GM12878 (cell line): Measurements from ENCODE around the gene NFILZ.

Experiments
- EP300 ChIP-seq, 2 experiments: fragments of 150-350 bp in 1 of 2; IDR thresholded peaks; 2 replicates each; pipeline ENCODE4 v1.6.1; 2011 to 2012; ENCODE audit warnings: low read depth in 2 of 2, low read length in 2 of 2, borderline replicate concordance in 1 of 2, improper control_type of control experiment in 1 of 2, inconsistent platforms in 1 of 2; ENCODE audit not compliant: control insufficient read depth in 1 of 2
- EZH2 ChIP-seq: IDR thresholded peaks from 2 replicates; pipeline ENCODE4 v1.6.1; 2012; ENCODE audit warnings: low read depth, mild to moderate bottlenecking, control low read depth, inconsistent platforms, low read length, borderline replicate concordance; ENCODE audit not compliant: control insufficient read depth
- HCFC1 ChIP-seq: fragments of 150-350 bp; IDR thresholded peaks from 2 replicates; pipeline ENCODE4 v1.6.1; 2014; ENCODE audit warnings: low read length
- MAX ChIP-seq: IDR thresholded peaks from 2 replicates; pipeline ENCODE4 v1.6.1; 2012; ENCODE audit warnings: low read depth, low read length, improper control_type of control experiment
- POLR2AphosphoS5 ChIP-seq: IDR thresholded peaks from 2 replicates; pipeline ENCODE4 v1.6.1; 2011; ENCODE audit warnings: mild to moderate bottlenecking, low read length, inconsistent platforms
- RCOR1 ChIP-seq: conservative IDR thresholded peaks from 2 replicates; pipeline ENCODE4 v1.6.1; 2012; ENCODE audit warnings: low read depth, low read length, improper control_type of control experiment
- TF ChIP-seq, protein P1 (sequence below), 3 experiments: IDR thresholded peaks in 2 of 3; conservative IDR thresholded peaks in 1 of 3; 2 replicates each; pipeline ENCODE4 v1.5.1; 2011; ENCODE audit warnings: low read depth in 3 of 3, low read length in 3 of 3, mild to moderate bottlenecking in 3 of 3, control low read depth in 2 of 3, moderate library complexity in 2 of 3, inconsistent platforms in 1 of 3, mixed read lengths in 1 of 3; ENCODE audit not compliant: control insufficient read depth in 2 of 3, insufficient read depth in 1 of 3; ENCODE audit errors: extremely low read depth in 1 of 3
- TF ChIP-seq, protein P2 (sequence below): fragments of 450-650 bp; IDR thresholded peaks from 2 replicates; pipeline ENCODE4 v1.6.1; 2017; ENCODE audit warnings: mild to moderate bottlenecking

GRCh38 chr19:8665468-8666213 lies 35.2 kb downstream of the NFILZ start:
- TF ChIP-seq POLR2AphosphoS5 (no peak), EP300 (IDR thresholded peaks at IDR 0.05; ENCODE audit: borderline replicate concordance in 1 of 2, control insufficient read depth in 1 of 2, low read depth in 2 of 2, low read length in 2 of 2) (no peak), EZH2 (no peak), MAX (no peak), RCOR1 (no peak), HCFC1 (no peak)
- TF ChIP-seq, protein P1, sequence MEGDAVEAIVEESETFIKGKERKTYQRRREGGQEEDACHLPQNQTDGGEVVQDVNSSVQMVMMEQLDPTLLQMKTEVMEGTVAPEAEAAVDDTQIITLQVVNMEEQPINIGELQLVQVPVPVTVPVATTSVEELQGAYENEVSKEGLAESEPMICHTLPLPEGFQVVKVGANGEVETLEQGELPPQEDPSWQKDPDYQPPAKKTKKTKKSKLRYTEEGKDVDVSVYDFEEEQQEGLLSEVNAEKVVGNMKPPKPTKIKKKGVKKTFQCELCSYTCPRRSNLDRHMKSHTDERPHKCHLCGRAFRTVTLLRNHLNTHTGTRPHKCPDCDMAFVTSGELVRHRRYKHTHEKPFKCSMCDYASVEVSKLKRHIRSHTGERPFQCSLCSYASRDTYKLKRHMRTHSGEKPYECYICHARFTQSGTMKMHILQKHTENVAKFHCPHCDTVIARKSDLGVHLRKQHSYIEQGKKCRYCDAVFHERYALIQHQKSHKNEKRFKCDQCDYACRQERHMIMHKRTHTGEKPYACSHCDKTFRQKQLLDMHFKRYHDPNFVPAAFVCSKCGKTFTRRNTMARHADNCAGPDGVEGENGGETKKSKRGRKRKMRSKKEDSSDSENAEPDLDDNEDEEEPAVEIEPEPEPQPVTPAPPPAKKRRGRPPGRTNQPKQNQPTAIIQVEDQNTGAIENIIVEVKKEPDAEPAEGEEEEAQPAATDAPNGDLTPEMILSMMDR (IDR thresholded peaks at IDR 0.05 in 2 of 3, conservative IDR thresholded peaks at IDR 0.05 in 1 of 3; ENCODE audit: control insufficient read depth in 2 of 3, extremely low read depth in 1 of 3, insufficient read depth in 1 of 3, low read depth in 3 of 3, low read length in 3 of 3), result no peak
- TF ChIP-seq, protein P2, sequence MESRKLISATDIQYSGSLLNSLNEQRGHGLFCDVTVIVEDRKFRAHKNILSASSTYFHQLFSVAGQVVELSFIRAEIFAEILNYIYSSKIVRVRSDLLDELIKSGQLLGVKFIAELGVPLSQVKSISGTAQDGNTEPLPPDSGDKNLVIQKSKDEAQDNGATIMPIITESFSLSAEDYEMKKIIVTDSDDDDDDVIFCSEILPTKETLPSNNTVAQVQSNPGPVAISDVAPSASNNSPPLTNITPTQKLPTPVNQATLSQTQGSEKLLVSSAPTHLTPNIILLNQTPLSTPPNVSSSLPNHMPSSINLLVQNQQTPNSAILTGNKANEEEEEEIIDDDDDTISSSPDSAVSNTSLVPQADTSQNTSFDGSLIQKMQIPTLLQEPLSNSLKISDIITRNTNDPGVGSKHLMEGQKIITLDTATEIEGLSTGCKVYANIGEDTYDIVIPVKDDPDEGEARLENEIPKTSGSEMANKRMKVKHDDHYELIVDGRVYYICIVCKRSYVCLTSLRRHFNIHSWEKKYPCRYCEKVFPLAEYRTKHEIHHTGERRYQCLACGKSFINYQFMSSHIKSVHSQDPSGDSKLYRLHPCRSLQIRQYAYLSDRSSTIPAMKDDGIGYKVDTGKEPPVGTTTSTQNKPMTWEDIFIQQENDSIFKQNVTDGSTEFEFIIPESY, result no peak
